GM18520 (cell line): ENCODE data around the gene CELF5.
"Not testable (repeated sequence)": the region's sequence is repeated elsewhere in the genome, so short reads cannot be mapped to it uniquely, and the experiment has no call there.

Experiments
- ATAC-seq: cut with Tn5 transposase; IDR thresholded peaks from one replicate; pipeline ENCODE4 v1.9.1; 2021; ENCODE audit not compliant: unreplicated experiment

The CELF5 gene

GRCh38 chr19:3336680-3337523, 112.4 kb downstream of the CELF5 start:
- ATAC-seq = no peak

DNA sequence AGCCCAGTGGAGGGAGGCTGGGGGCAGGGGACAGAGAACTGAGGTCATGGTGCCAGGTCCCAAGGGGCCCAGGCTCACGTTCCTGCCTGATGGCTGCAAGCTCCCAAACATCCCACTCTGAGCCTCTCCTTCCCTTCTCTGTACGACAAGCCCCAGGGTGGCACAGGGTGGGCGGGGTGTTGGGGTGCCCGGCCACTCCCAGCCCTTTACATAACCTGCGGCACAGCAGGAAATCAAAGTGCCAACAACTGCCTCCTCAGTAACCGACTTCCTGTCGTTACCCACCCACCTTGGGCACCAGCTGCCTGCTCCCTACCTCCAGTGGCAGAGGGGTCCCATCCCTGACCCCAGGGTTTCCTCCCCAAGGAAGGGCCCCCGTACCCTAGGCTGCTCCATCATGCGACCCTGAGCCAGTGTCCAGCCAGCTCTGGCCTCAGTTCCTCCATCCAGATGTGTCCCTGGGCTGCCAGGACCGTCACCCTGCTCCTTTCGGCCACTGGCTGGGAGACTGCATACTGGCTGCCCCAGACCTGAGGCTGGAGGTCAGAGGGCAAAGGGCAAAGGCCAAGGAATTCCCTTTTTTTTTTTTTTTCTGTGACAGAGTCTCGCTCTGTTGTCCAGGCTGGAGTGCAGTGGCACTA, 114.2 kb downstream of the CELF5 start:
- no peak for ATAC-seq

DNA sequence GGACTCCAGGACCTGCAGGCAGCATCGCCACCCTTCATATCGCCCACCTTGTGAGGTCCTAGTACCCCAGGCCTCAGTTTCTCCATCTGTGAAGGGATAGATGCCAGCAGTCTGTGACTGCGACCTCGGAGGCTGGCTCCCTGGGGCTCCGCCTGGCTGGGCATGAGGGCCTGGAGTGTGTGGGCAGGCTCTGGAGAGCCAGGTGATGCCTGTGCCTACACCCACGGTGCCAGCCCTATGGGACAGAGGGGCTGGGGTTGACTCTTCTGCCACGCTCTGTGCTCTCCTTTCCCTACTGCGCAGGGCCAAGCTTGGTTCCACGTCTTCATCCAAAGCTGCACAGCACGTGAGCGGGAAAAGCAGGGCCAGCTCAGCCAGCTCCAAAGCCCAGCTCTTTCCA, 115.9 kb downstream of the CELF5 start:
- no peak for ATAC-seq

- ATAC-seq = no peak
Measured at GRCh38 chr19:3342246-3342645, 117.8 kb downstream of the CELF5 start.

DNA sequence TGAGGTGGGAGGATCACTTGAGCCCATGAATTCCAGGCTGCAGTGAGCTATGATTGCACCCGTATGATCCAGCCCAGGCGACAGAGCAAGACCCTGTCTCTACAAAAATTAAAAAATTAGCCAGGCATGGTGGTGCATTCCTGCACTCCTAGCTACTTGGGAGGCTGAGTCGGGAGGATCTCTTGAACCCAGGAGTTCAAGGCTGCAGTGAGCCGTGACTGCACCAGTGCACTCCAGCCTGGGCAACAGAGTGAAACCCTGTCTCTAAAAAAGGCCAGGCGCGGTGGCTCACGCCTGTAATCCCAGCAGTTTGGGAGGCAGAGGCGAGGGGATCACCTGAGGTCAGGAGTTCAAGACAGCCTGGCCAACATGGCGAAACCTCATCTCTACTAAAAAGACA, 118.5 kb downstream of the CELF5 start:
- not testable (repeated sequence) for ATAC-seq

GRCh38 chr19:3343619-3344502, 119.4 kb downstream of the CELF5 start:
- no peak for ATAC-seq

DNA sequence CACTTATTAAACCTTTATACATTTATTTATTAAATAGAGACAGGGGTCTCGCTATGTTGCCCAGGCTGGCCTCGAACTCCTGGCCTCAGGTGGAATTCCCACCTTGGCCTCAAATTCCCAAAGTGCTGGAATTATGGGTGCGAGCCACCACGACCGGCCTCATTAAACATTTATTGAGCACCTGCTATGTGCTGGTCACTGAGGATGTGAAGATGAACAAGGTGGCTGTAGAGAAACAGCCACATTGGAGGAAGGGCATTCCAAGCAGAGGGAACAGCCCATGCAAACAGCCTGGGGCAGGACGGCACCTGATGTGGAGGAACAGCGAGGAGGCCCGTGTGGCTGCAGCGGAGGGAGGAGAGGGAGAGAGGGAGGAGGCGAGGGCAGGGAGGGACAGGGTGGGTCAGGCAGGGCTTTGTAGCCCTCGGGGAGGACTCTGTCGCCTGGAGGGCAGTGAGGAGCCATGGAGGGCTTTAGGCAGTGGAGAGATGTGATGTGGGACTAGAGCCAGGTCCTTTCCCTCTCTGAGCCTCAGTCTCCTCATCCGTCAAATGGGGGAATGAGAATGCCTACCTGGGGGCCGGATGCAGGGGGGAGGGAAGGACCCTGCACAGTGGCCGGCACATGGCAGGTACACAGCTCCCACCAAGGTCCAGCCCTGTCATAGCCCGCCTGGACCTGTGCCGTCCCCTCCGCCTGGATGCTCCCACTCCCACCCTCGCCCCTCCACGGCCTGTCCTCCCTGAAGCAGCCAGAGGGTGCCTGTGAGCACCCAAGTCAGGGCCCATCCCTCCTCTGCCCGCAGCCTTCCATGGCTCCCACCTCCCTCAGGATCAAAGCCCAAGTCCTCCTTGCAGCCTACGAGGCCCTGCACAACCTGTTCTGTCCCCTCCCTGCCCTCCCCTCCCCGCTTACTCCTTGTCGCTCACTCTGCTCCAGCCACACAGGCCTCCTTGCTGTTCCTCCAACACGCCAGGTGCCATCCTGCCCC, 120.4 kb downstream of the CELF5 start:
- no peak for ATAC-seq

DNA sequence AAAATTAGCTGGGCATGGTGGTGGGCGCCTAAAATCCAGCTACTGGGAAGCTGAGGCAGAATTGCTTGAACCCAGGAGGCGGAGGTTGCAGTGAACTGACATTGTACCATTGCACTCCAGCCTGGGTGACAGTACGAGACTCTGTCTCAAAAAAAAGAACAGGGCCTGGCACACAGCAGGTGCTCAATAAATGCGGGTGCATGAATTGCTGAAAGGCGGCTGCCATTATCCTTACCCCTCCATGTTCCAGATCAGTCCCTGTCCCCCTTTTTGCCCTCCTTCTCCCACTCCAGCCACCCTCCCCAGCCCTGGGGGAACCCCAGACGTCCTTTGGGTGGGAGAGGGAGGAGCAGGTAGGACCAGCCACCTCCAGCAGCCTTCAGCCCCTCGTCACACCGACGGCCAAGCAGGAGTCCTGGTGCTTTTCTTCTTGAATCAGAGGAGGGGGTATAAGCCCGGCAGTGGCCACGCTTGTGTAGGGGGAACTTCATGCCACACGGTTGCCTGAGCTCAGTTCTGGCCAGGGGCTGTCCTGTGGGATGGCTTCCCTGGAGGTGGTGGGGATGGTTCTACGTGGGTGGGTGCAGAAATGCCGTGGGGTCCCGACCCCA, 121.5 kb downstream of the CELF5 start:
- ATAC-seq = no peak
